HG03432 (cell line): ENCODE measurements around the gene TMOD1.
"Not testable (repeated sequence)": the region's sequence is repeated elsewhere in the genome, so short reads cannot be mapped to it uniquely, and the experiment has no call there.

Source experiments
- ATAC-seq: cut with Tn5 transposase; IDR thresholded peaks from one replicate; pipeline ENCODE4 v1.9.1; 2021; ENCODE audit warnings: mild to moderate bottlenecking, moderate library complexity; ENCODE audit not compliant: unreplicated experiment

Gene TMOD1

DNA sequence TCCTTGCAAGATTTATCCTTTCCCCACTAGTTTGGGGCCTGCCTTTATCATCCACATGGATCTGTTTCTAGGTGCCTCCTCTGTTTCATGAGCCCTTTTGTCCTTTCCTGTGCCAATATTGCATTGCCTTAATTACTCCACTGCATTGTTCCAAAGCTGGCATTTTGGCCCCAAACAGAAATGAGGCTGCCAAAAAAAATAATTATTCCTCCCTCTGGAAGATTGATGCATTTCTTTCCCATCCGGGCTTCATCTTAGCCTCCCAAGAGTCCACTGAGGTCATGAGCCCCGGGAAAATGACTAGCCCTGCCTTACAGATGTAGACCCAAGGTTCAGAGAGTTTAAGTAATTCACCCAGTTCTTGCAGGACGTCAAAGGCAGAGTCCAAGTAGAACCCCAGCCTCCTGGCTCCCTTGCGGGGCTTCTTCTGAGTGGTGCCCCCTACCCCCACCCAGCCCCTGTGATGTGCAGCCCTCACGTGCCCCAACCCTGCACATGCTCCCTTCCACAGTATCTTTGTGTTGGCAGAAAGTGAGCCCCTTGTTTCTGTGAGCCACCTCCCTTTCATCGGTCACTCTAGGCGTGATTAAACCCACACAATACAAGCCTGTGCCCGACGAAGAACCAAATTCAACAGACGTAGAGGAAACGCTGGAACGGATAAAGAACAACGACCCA, 62.1 kb downstream of the TMOD1 start:
- no peak for ATAC-seq

DNA sequence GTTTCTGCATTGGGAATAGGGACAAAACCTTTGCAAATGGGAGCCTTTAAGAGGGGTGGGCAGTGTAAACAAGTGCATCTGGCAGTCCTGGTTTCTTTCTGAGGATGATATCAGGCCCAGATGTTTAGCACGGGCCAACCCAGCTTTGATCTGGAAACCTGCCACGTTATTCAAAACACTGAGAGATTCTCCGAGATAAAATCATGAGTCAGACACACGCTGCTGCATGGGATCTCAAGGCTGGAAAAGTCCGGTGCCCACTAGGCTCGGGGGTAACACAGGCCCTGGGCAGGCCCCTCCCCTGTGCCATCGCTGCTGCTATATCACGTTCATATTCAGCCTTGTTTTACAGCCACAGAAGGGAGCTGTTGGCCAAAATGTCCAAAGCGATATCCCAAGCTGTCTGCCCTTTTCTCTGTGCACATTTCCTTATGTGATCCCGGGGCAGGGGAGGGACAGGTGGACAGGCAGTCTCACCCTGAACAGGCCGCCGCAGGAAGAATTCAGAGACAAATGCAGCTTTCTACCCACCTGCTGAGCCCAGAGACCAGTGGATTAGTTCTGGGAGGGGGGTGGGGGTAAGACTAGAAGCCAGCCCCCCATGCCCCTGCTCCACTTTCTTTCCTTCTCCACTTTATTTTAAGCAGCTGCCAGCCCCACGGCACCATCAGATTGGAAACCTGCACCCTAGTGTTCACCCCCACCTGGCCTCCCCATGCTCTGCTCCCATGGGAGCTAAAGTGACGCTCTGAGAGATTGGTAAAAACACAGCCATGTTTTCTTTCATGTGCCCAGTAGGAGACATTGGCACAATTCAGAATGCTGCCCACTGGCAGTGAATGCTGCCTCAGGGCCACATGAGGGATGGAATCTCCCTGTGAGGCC, 63.1 kb downstream of the TMOD1 start:
- ATAC-seq, result no peak

DNA sequence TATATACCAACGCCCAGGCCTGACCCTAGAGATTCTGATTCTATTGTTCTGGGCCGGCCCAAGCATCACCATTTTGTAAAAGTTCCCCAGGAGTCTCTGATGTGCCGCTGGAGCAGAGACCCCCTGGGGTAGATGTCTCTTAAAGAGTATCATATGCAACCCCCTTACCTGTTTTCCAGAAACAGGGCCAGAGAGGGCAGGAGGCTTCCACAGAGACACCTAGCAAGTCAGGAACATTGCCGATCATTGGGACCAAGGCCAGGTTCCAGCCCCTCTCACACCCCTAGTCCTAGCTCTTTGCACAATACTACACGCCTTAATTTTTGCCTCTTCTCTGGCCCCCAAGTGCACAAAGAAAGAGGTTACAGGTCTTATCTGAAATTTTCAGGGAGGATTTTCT, 63.8 kb downstream of the TMOD1 start:
- no peak for ATAC-seq

DNA sequence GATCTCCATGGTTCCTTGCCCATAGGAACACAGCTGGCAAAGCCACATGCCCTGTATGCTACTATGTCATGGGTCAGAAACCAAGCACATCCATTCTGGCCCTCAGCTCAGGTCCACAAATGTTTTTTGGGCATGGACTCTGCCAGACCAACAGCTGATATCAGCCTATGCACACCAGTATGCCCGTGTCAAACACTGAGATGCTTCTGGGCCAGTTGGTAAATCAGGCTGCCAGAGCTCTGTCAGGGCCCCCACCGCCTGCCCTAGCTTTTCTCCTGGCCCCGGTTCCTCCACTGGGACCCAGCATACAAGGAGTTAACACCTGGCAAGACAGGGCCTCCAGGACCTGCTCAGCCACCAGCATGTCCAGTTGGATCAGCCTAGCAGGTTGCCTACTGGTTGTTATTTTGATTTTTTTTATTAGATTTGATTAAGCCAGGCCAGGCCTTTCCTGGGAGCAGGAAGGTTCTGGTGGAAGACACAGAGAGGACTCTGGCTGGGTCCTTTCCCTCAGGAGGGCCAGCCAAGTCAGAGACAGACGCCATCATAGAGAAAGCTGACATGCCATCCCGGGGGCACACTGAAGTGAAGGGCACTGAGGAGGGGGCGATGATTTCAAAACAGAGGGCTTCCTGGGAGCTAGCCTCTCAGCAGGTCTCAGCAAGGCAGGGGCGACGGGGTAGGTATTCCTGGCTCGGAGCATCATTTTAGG, 65.9 kb downstream of the TMOD1 start:
- no peak for ATAC-seq

DNA sequence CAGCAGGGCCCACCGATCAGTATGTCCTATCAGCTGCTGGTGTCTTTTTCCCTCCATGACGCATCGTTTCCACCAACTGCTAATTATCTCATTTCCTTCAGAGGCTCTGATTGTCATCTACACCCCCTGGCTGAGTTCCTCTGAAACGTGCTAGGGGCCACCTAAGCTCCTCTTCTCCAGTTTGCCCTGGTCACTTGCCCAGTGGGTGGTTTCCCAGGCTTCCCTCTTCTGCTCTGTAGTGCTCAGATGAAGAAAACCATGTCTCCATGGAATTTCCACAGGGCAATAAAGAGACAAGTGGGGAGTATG, 66.4 kb downstream of the TMOD1 start:
- no peak for ATAC-seq

DNA sequence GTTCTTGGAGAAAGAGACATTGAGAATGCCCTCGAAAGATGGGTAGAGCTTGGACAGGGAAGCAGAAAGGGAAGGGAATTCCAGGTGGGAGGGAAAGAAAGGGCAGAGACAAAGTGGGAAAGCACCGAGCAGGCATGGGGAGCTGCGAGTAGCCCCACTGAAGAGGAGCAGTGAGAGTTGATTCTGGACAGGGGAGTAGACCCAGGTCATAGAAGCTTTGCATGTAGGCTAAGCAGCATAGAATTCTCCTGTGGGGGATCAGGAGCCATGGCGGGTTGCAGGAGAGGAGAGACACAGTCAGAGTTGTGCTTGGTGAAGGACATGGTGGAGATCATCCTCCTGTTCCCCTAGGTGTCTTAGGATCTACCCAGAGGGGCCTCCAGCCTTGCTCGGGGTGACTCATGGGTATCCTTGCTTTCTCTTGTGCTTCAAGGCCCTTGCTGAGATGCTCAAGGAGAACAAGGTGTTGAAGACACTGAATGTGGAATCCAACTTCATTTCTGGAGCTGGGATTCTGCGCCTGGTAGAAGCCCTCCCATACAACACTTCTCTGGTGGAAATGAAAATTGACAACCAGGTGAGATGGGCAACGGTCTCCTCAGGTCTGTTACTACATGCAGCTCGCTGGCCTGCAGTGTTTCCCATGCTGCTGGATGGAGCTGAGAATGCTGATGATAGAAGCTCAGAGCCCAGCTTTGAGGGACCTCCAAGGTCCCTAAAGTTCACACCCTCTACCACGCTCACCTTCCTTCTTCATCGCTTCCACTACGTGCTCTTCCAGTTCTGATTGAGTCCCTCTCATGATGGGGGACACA, 67.2 kb downstream of the TMOD1 start:
- ATAC-seq, result no peak

DNA sequence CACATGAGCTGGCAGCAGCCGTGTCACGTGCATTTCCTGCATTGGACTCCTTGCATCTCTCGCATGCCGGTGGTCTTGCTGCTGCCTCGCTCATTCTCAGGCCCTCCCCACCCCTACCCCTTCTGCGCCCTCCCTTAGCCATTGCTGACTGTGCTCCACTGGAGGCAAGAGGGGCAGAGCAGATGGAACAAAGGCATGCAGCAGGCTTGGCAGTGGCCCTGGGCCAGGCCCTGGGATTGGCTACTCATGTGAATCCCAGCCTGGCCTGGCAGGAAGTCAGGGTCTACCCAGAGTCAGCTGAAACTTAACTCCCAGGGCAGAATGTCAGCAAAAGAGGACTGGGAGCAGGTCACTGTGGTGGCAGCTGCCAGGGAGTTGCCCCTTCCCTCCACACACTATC, 69.4 kb downstream of the TMOD1 start:
- no peak for ATAC-seq

DNA sequence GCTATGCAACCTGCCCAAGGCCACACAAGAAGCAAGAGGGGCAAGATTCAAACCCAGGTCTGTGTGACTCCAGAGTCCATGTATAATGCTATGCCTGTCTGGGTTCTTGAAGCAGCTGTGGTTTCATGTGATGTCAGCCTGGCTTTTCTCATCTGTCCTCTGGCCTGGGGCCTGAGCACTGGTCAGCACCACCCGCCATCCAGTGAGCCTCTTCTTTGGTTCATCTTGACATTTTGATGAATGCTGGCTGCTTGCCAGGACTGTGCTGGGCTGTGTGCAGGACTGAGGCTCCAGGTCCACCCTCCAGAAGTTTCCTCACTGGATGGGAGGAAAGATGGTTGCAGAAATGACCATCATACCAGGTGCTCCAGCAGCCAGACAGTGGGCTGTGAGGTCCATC, 70.2 kb downstream of the TMOD1 start:
- ATAC-seq, result no peak

DNA sequence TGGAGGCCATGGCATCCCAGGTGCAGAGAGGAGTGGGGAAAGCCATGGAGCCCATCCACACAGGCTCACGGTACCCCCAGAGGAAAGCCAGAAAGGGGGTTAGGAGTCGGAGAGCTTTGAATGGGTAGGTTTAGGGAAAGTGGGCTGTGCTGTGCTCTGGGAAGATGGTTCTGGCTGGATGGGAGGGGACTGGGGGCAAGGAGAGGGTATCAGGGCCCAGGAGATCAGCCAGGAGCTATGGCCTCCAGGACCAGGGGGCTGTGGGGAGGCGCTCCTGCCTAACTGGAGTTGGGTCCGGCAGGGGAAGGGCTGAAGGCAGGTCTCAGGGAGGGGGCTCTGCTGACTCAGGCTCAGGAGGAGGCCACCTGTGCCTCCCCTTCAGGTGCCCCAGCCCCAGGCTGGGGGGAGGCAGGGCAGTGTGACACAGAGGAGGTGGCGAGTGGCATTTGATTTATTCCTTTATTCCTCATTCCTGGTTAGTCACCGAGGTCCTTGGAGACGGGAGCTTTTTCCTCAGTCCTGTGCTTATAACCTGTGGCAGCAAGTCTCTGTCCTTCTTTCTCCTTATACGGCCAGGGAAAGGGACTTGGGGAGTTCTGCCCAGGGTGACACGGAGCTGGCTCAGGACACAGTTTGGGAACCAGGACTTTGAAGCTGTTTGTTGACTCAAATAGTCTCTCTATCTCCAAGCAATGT, 70.9 kb downstream of the TMOD1 start:
- no peak for ATAC-seq

DNA sequence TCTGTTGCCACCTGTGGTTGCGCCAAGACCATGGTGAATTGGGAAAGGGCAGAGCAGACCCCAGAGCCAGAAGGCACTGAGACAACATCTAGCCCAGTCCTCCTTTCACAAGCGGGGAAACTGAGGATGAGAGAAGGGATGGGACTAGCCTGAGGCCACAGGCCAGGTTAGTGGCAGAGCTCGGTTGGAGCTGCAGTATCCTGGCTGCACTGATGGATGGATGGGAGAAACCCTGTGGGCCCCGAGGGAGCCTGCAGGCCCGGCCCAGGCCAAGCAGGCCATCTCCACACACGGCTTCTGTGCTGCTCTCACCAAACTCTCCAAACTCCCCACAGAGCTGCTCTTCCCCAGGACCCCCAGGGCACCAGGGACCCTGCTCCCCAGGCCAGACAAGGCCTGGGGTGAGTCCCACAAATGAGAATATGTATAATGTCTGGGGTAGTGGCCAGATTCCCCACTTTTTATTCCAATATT, 71.5 kb downstream of the TMOD1 start:
- ATAC-seq, result no peak

DNA sequence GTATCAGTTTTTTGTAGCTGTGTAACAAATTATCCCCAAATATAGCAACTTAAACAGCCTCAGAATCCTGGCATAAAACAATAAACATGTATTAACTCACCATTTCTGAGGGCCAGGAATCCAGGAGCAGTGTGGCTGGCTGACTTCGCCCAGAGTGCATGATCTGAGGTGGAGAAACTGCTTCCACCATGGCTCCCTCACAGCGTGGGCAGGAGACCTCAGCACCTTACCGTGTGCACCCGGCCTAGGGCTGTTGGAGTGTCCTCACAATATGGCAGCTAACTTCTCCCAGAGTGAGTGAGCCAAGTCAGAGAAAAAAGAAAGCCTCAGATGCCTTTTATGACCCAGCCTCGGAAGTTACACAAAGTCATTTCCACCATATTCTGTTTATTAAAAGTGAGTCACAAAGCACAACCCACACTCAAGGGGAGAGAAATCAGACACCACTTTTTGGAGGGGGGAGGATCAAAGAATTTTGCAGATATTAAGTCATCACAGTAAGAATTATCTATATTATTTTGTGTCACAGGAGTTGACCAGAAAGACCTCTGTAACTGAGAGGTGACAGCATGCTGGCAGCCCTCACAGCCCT, 72.1 kb downstream of the TMOD1 start:
- ATAC-seq, result no peak

DNA sequence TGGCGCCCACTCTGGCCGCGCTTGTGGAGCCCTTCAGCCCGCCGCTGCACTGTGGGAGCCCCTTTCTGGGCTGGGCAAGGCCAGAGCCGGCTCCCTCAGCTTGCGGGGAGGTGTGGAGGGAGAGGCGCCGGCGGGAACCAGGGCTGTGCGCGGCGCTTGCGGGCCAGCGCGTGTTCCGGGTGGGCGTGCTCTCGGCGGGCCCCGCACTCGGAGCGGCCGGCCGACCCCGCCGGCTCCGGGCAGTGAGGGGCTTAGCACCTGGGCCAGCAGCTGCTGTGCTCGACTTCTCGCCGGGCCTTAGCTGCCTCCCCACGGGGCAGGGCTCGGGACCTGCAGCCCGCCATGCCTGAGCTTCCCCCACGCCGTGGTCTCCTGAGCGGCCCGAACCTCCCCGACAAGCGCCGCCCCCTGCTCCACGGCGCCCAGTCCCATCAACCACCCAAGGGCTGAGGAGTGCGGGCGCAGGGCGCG, 72.7 kb downstream of the TMOD1 start:
- ATAC-seq, result not testable (repeated sequence)

DNA sequence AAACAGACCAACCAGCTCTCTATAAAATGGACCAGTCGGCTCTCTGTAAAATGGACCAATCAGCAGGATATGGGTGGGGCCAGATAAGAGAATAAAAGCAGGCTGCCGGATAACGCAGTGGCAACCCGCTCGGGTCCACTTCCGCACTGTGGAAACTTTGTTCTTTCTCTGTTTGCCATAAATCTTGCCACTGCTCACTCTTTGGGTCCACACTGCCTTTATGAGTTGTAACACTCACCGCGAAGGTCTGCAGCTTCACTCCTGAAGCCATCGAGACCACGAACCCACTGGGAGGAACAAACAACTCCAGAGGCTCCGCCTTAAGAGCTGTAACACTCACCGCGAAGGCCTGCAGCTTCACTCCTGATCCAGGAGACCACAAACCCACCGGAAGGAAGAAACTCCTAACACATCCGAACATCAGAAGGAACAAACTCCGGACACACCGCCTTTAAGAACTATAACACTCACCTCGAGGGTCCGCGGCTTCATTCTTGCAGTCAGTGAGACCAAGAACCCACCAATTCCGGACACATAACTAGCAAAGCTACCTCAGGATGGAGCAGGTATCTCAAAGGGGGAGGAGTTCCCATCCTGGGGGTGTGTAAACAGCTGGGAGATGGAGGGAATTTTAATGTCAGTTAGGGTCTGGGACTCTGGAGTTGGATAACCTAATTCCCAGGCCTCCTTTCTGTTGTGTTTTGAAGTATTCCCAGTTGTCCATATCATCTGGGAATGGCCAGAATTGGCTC, 73.6 kb downstream of the TMOD1 start:
- not testable (repeated sequence) for ATAC-seq

DNA sequence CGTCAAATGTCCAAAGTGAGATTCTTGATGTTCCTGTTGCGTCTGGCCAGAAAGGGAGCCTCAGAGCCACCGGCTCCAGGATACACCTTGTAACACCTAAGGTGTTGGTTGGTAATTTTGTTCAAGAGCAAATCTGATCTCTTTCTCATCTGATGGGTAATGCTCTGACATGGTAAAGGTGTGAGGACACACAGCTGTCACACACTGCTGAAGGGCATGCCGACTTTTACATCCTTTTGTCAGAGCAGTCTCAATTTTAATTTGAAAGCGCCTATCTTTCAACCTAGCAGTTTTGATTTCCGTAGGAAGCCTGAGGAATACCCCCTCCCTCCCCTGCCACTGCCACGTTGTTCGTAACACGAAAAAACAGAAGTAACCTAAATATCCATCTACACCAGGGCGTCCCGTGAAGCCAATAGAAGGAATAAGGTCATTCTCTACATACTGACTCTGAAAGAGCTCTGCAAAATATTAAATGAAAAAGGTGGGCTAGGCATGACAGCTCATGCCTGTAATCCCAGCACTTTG, 74.3 kb downstream of the TMOD1 start:
- no peak for ATAC-seq

DNA sequence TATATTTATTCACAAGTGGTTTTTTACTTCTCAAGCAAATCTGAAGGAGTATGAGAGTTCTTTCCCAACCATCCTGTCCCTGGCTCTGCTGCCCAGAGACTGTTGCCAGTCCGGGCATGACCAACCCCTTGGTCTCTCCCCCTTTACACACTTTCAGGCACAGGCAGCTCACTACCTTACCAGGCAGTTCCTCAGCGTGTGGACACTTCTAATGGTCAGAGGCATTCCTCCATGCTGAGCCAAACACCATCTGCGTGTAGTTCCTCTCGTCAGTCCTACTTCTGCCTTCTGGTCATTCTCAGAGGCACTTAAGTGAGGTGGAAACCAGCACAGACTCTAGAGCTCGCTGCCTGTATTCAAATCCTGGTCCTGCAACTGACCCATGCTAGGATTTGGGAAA, 75.6 kb downstream of the TMOD1 start:
- ATAC-seq, result no peak

DNA sequence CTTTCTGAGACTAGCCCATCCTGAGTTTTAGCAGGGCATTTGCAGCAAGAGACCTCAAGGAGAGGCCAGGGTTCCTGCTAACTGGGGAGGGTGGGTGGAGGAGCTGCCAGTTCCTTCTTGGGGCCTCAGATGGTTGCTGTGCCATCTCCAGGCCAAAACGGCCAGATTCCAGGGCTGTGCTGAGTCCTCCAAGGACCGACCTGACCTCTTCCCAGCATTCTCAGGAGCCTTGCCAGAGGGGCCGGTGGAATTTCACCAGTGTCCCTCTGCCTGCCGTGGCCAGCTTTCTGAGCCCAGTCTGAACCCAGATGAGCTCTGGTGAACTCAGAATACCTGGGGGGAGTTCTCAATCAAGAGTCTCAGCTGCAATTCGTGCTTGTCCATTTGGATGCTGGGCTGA, 77.4 kb downstream of the TMOD1 start:
- no peak for ATAC-seq

DNA sequence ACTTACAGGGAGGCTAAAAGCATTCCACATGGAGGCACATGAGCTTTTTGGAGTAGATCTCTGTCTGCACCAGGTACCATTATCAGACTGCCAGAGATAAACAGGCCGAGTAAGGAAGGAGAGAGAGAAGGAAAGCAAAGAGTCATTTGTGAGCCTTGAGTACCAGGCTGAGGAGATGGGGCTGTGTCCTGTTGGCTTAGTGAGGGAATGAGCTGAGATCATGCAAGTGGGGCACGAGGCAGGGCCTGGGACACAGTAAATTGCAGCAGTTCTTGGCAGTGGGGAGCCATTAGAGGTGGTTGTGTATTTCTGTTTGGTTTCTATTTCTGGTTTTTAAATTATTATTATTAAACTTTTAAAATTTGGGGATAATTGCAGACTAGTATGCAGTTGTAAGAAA, 78.4 kb downstream of the TMOD1 start:
- ATAC-seq, result no peak

DNA sequence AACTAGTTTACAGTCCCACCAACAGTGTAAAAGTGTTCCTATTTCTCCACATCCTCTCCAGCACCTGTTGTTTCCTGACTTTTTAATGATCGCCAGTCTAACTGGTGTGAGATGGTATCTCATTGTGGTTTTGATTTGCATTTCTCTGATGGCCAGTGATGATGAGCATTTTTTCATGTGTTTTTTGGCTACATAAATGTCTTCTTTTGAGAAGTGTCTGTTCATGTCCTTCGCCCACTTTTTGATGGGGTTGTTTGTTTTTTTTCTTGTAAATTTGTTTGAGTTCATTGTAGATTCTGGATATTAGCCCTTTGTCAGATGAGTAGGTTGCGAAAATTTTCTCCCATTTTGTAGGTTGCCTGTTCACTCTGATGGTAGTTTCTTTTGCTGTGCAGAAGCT, 80.1 kb downstream of the TMOD1 start:
- not testable (repeated sequence) for ATAC-seq

DNA sequence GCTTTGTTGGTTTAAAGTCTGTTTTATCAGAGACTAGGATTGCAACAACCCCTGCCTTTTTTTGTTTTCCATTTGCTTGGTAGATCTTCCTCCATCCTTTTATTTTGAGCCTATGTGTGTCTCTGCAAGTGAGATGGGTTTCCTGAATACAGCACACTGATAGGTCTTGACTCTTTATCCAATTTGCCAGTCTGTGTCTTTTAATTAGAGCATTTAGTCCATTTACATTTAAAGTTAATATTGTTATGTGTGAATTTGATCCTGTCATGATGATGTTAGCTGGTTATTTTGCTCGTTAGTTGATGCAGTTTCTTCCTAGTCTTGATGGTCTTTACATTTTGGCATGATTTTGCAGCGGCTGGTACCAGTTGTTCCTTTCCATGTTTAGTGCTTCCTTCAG, 83.3 kb downstream of the TMOD1 start:
- not testable (repeated sequence) for ATAC-seq
